NCI-H1092 treated with DMSO at 0.1 percent for 48 hours (cell line): ENCODE data around the gene AGAP1.

Experiments used
- DNase-seq: peaks from one replicate; lab custom pipeline; 2025; lab: John Stamatoyannopoulos, UW

AGAP1 gene

DNA sequence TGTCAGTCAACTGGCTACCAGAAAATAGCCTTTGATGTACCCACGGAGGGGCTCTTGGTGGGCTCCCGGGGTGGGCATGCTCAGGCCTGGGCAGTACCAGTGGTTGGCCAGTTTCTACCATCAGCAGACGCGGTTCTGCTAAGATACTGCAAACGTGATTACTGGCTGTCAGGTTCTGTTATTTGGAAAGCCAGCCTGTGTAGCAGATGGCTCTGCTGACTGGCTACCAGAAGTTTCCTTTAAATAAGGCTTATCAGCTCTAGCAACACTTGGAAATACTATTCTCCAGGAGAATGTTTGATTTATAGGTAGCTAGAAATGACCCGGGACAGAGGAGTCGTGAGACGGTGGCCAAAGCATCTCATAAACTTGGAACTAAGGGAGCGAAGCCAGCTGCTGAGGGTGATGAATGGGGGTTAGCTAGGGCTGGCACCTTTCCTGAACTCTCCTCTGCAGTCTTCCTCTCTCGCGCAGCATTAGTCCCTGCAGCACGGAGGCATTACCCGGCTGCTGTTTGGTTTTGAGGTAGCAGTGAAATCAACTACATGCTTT lies 171.9 kb downstream of the AGAP1 start:
- DNase-seq = peak; percentile 75

DNA sequence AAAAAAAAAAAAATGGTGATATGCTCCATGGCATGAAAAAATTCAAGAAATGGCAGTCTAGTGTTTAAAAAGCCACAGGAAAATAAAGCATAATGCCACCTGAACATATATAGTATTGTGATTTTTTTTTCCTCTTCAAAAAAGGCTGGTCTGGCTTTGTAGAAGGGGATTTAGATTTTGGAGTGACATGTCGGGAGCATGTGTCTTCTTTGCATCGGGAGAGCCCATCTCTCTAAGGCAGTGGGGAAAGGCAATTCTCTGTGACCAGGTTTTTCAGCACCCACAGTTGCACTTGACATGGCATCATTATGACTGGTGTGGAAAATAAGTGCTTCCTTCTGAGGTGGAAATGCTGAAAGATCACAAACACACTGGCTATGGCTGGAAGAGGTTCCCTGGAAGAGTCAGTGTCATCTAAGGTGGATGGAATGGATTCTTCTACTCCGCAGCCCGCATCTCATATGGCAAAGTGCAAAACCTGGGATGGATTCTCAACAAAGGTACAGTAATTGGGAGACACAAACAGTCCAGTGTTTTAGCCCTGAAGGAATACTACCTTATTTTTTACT lies 172.5 kb downstream of the AGAP1 start:
- DNase-seq = peak; percentile 83

DNA sequence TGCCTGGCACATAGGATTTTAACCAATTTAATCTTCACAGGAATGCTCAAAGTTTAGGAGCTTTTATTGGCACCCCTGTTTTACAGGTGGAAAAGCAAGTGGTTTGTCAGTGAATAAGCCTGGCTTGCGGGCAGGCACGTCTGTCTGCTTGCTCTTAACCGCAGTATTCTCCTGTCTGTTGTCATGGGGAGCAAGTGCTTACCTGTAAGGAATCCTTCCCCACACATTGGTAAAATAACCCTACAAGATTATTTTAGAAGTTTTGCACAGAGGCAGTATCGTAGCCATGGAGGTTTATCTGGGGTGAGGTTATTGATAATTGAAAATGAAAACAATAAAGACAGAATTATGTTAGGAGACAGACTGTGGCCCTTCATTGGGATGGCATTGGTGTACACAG lies 174.9 kb downstream of the AGAP1 start:
- DNase-seq = no peak

DNA sequence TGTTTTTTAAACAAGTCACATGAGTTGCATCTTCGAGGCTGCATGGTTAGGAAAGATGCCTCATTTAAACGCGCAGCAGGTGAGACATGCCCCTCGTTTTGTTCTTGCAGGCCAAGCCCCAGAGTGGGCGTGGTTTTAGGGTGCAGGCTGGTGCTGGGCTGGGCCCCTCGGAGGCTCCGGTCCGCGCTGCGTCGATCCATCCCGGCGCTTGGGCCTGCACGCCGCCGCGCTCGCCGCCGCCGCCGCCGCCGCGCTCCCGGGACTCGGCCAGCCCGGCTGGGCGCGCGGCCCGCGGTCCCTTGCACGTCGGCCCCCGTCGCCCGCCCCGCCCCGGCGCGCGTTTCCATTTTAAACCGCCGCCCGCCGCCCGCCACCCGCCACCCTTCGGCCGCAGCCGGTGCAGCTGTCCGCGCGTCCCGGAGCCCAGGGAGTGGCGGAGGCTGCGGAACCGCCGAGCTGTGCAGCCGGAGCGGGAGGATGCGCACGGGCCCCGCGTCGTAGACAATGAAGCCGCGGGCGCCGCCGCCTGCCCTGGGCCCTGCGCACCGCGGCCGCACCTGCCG lies 175.5 kb downstream of the AGAP1 start:
- DNase-seq = peak; percentile 35

DNA sequence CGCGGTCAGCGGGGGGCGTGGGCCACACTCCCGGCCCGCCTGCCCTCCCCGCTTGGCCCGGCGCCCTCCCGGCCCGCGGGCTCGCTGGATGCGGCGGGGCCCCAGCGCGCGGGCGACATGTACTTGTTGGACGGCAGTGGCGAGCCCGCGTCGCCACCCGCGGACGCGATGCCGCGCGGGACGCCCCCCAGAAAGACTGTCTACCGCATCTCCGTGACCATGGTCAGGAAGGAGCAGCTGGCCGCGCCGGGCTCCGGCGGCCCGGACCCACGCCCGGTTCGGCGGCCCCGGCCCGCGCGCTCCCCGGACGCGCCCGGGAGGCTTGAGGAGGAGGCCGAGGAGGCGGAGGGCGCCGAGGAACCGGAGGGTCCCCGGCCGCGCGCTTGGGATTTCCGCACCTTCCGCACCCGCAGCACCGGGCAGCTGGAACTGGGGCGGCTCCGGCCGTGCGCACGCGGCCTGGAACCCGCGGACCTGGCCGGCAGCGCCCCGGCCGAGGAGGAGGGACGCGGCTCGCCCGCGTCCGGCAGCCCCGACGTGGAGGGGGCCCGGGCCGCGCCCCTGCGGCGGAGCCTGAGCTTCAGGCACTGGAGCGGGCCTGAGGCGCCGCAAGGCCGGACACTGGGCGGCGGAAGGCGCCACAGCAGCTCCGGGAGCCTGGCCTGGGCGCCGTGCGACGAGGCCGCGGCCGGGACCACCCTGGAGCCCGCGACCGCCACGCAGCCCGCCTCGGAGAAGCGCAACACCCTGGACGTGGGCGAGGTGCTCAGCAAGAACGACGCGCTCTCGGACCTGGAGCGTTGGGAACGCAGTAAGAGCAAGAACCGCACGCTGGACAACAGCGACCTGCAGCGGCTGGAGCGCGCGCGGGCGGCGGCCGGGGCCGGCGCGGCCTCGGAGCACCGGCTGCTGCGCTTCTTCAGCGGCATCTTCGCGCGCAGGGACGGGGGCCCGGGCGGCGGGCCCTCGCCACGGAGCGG lies 176.4 kb downstream of the AGAP1 start:
- DNase-seq = peak; percentile 43

DNA sequence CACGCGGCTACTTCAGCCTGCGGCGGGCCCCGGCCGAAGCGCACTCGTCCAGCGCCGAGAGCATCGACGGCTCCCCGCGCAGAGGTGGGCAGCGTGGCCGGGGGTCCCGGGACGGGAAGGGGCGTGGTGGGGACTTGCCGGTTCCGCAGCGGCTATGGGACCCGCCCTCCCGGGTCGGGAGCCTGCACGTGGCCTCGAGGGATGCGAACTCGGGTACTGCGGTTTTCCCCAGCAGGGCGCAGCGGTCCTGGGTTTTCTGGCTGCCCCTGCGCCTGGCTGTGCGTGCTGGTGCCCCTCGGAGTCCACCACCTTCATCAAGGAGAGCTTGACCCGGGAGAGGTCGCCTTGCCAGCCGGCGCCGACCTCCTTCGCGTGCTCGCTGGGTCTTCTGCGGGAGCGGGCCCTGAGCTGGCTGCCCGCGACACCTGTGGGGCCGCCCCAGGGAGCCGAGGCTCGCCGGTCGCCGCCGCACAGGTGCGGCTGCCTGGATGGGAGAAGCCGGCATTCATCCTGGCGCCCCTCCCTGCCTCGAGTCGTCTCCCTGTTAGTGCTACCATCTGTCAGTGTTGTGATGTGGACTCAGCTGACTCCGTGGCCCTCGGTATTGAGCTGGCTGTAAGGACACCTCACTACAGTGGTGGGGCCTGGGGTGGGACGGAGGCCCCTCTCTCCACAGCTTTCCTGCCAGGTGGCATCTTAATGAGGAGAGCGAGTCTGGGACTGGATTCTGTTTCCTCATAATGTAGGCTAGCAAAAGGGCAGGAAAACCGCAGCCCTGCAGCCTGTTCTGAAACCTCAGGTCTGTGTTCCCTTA lies 177.3 kb downstream of the AGAP1 start:
- peak; percentile 25 for DNase-seq

DNA sequence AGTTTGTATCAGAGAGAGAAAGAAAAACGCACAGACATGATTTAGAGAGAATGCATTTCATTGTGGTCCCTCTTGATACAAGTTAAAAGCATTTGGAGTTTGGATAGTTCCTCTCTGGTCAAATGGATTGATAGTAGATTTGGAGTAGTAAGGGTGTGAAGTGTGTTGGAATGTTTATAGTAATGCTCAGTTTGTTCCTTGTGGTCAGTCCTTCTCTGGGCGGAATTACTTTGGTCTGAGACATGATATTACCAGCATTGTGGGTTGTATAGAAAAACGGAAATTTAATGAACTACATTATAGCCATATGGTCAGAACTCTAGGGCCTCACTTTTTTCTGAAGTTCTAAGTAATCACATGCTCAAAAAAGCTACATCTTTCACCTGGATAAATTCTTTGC lies 178.9 kb downstream of the AGAP1 start:
- DNase-seq = no peak

DNA sequence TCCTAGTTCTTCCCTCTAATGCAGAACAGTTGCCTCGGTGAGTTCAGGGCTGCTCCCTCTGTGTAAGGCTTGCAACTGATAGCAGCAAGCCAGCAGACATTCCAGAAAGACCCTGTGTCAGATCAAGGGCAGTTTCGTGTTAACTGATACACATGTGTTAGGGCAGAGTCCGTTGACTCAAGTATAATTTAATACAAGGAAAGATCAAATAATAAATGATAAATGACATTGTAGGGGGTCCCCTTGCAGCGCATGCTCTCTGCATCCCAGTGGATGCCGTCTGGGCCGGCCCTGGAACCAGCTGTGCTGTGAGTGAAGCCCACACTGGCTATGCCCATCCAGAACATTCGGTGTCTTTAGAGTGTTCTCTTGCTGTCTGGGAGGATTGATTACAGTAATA lies 180.3 kb downstream of the AGAP1 start:
- no peak for DNase-seq

DNA sequence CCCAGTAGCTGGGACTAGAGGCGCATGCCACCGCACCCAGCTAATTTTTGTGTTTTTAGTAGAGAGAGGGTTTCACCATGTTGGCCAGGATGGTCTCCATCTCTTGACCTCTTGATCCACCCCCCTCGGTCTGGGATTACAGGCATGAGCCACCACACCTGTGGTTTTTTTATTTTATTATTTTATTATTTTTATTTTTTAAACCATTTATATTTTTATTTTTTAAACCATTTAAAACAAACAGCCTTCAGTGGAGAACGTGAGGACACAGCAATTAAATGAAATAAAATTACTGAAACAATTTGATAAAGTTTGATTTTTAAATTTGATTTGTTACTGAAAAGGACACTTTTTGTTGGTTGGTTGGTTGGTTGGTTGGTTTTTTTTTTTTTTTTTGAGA lies 181.0 kb downstream of the AGAP1 start:
- DNase-seq = no peak

DNA sequence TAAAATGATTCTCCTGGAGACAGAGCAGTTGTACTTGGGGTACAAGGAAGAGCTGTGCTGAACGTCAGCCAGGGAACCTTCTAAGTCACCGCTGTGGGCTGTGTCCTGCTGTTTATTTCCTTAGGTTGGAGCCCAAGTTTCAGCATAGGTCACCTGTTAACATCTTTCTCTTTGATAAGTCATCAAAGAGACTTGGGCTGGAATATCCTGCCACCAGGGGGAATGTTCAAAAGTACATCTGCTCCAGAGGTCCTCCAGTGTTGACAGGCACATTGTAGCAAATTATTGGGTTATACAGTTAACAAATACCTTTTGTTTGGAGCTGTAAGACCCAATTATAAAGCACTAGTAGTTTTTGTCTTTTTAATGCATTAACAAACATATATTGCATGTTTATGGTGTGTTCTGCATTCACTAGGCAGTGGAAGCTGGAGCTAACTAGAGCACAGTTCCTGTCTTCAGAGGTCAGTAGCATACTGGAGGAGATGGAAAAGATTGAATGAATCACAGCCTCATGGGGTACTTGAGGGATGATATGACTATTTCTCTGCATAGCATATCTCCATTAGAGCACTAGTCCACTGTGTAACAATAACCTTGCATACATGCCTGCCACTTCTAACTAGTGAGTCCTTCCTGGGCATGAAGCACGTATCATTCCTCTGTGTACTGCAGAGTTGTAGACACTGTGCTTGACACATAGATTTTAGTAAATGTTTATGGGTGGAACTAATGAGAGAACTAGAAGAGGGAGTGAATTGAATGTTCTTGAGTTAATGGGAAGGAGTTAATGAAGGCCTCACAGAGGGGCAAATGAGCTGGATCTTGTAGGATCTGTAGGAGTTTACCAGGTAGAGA lies 182.1 kb downstream of the AGAP1 start:
- DNase-seq = no peak

DNA sequence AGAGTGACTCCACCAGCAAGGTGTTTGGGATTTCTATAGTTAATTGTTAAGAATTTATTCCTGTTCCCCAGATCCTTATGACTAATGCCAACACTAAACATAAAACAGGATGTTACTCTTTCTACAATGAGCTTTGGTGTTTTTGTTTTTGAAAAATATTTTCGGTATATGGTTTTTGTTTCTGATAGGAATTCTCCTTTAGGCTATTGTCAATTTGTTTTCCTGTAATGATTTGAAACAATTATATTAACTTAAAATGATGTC lies 182.6 kb downstream of the AGAP1 start:
- DNase-seq = no peak

DNA sequence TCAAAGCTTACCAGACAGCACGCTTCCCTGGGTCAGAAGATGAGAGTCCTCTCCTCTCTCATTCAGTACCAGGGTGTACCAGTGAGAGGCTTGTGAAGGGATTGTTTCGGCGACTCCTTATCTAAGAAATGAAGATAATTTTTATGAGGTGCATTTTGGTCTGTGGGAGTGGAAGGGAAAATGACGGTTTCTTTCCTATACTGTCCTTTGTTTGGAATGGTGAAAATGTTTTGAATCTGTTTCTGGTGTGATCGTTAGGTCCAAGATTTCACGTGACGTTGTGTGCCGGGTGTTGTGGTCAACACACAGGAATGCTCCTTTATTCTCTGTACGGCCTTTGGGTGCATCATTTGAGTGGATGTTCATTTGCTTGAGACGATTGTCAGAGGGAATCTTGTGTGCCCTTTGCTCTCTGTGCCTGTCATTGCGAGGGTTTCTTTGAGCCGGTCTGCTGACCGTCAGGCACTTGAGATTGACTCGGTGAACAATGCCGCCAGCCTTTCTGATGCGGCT lies 183.5 kb downstream of the AGAP1 start:
- no peak for DNase-seq

DNA sequence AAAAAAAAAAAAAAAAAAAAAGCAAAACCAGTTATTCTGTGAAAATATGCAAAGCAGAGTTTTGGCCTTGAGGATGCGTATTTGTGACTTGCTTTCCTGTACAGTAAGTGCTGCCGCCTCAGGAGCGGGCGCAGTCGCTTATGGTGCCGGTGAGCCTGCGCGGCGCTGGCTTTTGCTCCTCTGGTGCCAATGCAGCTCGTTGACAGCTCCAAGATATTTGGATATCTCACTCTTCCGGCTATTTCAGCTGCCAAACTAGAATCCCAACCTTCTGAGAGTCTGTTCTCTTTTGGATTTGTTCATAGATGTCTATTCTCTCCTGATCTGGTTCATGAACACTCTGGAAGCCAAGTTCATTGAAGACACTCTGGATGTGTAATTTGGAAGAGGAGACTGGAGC lies 184.1 kb downstream of the AGAP1 start:
- no peak for DNase-seq

DNA sequence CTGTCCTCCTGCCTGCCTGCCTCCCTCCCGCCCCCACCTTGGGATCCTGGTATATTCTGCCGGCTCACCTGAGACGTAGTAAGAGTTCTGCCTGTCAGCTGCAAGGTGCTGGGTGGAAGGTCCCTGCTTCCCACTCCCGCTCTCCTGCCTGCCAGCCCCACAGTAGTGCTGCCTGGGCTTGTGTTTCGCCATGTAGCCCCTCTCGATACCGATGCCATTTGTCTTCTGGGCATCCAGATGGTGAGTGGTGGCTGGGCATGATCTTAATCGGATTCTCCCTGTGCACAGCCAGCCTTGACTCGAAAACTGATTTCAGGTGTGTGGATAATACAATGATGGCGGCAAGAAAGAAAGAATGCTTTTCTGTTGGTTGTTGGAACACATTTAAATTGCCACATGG lies 184.9 kb downstream of the AGAP1 start:
- no peak for DNase-seq

DNA sequence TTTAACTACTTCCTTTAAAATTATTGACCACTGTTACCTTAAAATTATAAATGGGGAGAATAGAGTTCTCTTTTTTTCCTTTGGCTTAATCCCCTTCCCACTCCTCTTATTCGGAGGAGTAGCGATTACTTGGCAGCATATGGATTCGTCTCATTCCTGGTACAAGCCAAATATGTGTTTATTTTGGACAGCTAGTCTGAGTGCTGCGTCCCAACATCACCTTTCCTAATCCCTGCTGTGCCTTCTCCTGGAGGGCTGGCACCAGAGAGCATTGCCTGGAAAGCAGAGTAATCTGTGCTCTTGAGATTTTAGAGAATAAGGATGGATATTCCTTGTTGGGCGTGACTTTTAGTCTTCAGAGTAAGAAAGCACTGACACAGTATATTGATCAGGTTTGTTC lies 185.6 kb downstream of the AGAP1 start:
- DNase-seq = peak; percentile 25

DNA sequence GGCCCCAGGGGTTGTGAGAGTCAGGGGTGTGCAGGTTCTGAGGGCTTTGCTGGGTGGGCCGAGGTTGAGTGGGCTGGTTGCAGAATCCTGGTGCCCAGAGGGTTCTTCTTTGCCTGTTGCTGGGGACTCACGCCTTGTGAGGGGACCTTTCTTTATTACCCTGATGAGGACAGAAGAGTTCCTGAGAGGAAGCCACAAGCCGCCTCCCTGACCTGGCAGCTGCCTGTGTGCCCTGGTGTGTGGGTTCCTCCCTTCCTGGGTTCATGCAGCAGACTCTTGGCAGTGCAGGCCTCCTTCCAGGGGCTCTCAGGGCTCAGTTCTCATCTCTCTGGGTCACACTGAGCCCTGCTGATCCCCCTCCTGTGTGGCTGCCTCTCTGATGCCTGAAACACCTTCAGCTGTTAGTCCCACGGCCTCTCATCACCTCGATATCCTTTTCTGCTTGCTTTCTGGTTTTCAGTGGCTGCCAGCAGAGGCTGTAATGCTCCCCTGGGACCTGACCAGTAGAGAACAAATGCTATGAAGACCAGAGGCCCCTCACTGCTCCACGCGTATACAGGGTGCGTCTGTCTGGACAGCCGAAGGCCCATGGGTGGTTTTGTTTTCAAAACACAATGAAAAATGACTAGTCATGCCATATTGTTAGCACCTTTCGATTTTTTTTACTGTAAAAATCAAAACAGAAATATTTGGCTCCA lies 191.3 kb downstream of the AGAP1 start:
- DNase-seq = no peak

DNA sequence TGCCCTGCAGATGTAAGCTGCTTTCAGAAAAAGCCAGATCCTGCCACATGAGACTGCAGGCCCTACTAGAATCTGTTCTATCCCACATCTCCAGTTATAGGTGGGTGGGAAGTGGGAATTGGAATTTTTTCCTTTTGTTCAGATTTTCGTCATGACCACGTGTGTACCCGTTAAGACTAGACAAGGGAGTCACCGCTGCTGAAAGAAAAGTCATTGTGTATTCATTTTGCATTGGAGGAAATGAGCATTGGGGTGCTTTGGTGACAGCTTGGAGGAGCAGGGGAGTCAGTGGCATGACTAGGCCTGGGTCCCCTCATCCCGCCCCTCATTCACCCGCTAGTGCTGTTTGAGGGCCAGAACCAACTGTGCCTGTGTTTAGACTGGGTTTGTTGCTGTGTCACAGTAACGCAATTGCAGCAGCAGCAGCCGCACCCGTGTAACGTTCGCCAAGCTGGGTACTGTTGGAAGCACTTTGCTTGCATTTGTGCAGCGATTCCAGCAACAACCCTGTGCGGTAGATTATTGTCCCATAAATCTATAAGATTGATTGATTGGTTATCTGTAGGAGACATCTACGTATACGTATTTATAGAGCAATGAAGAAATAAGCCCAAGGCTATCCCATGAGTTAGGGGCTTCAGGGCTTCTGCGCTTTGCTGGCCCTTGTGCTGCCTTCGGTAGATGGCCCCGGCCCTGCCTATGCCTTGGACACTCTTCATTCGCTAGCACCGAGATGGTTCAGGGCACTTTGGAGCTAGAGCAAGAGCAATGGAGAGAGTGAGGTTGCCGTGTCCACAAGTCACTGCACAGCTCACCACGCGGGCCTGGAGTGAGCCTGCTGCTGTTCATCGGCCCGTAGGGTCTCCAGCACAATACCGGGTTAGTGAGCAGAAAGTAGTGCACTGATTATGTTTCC lies 194.9 kb downstream of the AGAP1 start:
- no peak for DNase-seq

DNA sequence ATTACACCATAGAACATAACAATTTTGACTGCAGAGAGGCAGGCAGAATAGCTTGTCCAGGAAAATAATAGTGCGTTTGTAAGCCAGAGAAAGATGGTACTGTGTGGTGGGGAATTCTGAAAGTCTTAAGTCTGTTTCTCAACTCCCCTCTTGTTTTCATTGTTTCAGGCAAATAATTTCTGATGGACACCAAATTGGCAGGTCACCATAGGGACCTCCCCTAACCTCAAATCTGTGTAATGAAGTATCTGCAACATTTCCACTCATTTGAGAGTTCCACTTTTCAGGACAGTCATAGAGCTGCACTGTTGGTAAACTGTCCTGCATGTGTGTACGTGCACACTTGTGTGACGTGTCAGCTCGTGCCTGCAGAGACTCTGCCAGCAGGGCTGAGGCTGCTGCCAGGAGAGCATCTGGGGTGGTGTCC lies 195.6 kb downstream of the AGAP1 start:
- DNase-seq = no peak

DNA sequence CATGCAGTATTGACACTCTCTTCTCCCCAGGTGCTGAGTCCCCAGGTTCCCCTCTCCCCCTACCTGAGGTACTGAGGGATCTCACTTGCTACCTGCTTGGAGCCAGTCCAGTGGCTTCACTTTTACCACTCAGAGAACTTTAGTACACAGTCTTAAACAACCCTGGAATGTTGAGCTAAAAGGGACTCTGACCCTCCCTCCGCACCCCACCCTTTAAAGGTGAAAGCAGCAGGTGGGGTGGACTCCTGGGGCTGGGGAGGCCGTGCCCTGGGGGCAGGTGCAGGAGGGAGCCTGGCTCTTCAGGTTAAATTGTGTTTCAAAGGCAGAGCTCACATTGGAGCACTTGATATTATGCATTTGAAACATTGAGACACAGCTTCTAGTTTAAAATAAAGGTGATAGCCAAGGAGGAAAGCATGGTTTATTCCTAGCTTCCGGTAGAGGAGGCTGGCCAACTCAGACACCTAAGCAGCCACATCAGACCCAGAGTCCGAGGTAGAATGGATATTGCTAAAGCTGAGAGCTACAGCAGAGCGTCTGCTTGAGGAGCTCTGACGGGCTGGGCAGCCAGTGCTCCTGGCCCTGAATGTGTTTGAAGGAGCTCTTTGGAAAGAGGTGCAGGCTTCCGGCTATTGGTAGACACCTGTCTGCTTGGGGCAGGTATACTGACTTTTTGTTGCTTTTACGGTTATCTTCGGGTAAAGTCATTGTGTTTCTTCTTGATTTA lies 196.4 kb downstream of the AGAP1 start:
- DNase-seq = no peak
